ENCODE measurements around the gene ZFAND3. TPM values are rescaled to one million over a fixed set of nuclear protein-coding genes. Genes with fewer than 3 reads are reported as not detected.
A peak's percentile ranks its signal among the peaks of the same experiment; 100 is the strongest.

The ZFAND3 gene
- total RNA-seq, 1 donor from 2014 or later, result 21.2 TPM

GRCh38 chr6:38067263-38067980, 247.9 kb downstream of the ZFAND3 start:
- FAIRE-seq, result no peak
- DNase-seq (ENCODE audit: low spot score in 2 of 2), result no peak

DNA sequence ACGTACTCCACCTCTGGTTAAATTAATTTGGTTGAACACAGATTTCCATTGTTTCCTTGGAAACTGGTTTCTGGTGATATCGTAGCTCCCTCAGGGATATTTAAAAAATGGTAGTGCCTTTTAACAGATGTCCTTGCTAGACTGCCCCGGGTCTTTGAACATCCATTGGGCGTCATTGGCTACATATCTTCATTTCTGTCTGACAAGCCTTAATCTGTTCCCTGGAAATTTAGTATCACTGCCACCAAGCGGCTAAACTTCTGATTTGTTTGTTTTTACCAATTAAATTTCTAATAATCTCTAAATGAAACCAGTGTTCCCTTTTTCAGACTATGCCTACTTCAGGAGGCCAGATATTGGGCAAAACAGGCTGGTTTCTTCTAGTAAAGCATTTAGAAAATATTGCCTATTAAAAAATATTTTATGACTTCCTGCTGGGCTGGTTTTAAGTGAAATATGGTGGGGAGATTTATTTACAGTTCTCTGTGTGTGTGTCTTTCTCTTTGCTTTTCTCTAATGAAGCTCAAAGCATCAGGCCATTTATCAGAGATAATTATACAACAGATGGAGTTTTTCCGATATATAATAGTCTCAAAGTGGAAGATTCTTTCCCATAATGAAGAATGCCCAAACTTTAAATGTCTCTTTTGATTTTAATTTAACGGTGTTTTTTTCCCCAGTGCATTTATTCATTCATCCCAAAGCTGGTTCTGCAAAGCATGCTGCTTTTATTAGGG, 249.5 kb downstream of the ZFAND3 start:
- FAIRE-seq, result no peak
- DNase-seq (ENCODE audit: low spot score in 2 of 2), result no peak

DNA sequence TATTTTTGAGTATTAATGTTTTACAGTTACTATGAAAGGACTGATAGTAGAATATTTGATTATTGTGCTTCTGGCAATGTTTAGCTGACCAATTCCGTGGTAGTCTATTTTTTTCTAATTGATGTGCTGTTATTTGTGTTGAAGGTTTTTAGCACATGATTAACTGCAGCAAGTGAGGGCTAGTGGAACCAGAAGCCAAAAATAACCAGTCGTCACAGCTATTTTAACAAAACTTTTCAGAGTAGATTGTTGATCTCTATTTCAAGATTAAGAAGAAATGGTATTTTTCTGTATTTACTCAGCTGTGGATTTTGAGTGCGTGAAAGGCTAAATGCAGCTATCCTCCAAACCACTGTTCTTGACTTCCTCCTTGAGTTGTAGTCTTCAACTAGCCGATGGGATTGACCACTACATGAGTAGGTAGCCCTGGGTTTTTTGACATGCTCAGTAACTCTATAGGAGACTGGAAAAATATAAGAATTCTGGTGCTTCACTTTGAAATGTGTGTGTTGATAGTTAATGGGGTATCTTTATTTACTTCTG, 258.0 kb downstream of the ZFAND3 start:
- DNase-seq (ENCODE audit: low spot score in 2 of 2) (no peak), FAIRE-seq (no peak)

- FAIRE-seq (no peak), DNase-seq (ENCODE audit: low spot score in 2 of 2) (no peak)
Measured at GRCh38 chr6:38078671-38079070, 259.1 kb downstream of the ZFAND3 start.

GRCh38 chr6:38079107-38079506, 259.6 kb downstream of the ZFAND3 start:
- DNase-seq (ENCODE audit: low spot score in 2 of 2) (no peak), FAIRE-seq (no peak)

DNA sequence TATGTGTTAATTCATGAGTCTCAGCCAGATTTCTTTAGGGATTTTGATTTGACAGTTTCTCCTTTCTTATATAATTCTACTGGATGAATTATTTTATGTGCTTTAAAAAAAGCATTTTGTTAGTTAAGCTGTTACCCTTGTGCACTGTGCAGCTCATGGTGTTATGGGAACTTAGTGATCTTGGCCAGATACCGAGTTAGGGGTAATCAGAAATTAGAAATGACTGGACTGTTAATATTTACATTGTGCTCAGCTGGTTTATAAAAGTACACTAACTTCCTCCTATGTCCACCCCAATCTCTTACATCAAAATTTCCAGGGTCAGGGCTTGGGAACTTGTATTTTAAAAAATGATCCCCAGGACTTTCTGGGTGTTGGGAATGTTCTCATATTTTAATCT, 260.0 kb downstream of the ZFAND3 start:
- DNase-seq (ENCODE audit: low spot score in 2 of 2) (no peak), FAIRE-seq (no peak)

GRCh38 chr6:38080360-38080759, 260.8 kb downstream of the ZFAND3 start:
- FAIRE-seq (no peak), DNase-seq (ENCODE audit: low spot score in 2 of 2) (no peak)

GRCh38 chr6:38080889-38081288, 261.4 kb downstream of the ZFAND3 start:
- FAIRE-seq (no peak), DNase-seq (ENCODE audit: low spot score in 2 of 2) (no peak)

DNA sequence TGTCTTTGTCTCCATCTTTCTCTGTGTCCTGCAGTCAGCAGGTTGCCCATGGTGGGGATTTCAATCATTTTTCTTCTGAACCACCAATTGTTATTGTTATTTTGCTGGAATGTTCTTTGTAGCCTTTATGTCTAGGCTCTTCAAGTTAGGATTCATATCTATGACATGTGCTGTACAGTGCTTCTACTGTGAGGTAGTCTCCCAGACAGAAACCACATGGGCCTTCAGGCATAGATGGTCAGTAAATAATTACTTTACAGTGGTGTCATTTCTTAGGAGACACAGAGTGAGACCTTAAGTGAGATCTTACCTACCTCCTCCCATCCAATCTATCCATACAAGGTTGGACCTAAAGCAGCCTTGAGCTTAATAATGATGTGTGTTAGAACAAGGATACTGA, 265.5 kb downstream of the ZFAND3 start:
- no peak for FAIRE-seq
- DNase-seq (ENCODE audit: low spot score in 2 of 2), result no peak

GRCh38 chr6:38086346-38086745, 266.8 kb downstream of the ZFAND3 start:
- FAIRE-seq (no peak), DNase-seq (ENCODE audit: low spot score in 2 of 2) (no peak)

- DNase-seq (ENCODE audit: low spot score in 2 of 2) (no peak), FAIRE-seq (peak; percentile 42)
Measured at GRCh38 chr6:38088010-38088409, 268.5 kb downstream of the ZFAND3 start.

GRCh38 chr6:38088829-38089228, 269.3 kb downstream of the ZFAND3 start:
- no peak for FAIRE-seq
- no peak for DNase-seq (ENCODE audit: low spot score in 2 of 2)

- FAIRE-seq (no peak), DNase-seq (ENCODE audit: low spot score in 2 of 2) (no peak)
Measured at GRCh38 chr6:38091613-38092012, 272.1 kb downstream of the ZFAND3 start.

DNA sequence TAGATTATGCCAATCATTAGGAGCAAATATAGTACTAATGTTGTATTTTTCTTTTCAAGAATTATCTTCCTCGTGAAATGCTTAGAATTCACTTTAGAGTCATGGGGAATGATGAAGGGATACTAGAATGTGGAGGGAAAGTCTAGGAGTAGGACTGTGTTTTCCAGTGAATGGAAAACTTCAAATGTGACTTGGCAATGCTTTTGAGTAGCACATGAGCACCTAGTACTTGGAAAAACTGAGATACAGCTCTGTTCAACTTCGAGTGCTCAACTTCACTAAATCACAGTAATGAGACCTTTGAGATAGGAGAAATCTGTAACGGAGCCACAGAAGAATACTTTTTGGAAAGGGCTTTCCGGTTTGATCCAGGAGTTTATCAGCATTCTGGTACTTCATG, 272.9 kb downstream of the ZFAND3 start:
- no peak for FAIRE-seq
- no peak for DNase-seq (ENCODE audit: low spot score in 2 of 2)

DNA sequence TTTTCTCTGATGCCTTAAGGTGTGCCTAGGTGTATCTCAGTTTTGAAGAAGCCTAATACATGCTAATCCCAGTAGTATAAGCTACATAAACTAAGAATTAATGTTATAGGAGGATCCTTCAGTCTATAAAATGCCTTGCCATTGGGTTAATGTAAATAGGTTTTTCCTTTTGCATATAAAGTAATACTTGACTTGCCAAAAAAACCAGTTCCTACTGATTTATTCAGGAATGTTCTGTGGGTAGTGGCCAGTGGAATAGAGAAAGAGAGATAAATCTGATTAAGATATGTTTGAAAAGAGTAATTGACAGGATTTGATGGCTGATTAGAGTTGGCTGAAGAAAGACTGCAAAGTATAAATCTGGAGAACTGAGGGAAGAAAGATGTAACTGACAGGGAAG, 273.4 kb downstream of the ZFAND3 start:
- DNase-seq (ENCODE audit: low spot score in 2 of 2), result no peak
- FAIRE-seq, result no peak

- FAIRE-seq (no peak), DNase-seq (ENCODE audit: low spot score in 2 of 2) (no peak)
Measured at GRCh38 chr6:38095054-38095453, 275.5 kb downstream of the ZFAND3 start.

GRCh38 chr6:38099221-38099620, 279.7 kb downstream of the ZFAND3 start:
- FAIRE-seq (no peak), DNase-seq (ENCODE audit: low spot score in 2 of 2) (no peak)

- no peak for DNase-seq (ENCODE audit: low spot score in 2 of 2)
- no peak for FAIRE-seq
Measured at GRCh38 chr6:38100380-38100779, 280.9 kb downstream of the ZFAND3 start.

DNA sequence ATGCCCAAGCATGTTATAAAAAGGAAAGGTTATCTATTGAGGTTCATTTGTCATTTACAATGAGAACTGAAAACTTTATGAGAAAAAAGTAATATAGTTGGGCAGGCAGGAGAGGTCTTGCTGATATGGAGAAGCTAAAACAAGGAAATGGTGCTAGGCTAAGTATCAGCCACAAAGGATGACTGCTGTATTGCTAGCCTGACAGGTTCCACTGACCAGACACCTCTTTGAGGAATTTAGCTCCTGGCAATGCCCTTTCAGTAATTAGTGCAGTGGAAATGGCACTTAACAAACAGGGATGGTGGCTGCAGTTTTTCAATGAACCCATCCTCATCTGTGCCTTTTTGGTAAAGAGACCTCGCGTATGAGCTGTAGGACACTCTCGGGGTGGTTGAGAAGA, 284.4 kb downstream of the ZFAND3 start:
- no peak for DNase-seq (ENCODE audit: low spot score in 2 of 2)
- no peak for FAIRE-seq

- FAIRE-seq, result no peak
- no peak for DNase-seq (ENCODE audit: low spot score in 2 of 2)
Measured at GRCh38 chr6:38105066-38105465, 285.5 kb downstream of the ZFAND3 start.

DNA sequence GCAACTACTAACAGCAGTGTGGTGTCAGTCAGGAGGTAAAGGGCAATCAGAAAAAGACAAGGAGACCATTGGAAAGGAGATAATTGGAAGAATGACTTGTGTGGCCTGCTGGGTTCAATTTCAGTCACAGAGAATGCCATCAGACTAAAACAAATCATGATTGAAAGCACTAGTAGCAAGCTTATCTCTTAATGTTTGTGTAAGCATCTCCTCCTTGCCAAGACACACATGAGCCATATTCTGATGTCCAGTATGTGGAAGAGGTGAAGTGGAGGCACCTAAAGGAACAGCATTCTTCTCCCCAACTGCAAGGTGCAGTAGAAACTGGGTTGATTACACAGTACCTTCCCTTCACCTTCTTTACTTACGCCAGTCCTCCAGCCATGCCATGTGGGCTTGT, 287.5 kb downstream of the ZFAND3 start:
- FAIRE-seq (no peak), DNase-seq (ENCODE audit: low spot score in 2 of 2) (no peak)

DNA sequence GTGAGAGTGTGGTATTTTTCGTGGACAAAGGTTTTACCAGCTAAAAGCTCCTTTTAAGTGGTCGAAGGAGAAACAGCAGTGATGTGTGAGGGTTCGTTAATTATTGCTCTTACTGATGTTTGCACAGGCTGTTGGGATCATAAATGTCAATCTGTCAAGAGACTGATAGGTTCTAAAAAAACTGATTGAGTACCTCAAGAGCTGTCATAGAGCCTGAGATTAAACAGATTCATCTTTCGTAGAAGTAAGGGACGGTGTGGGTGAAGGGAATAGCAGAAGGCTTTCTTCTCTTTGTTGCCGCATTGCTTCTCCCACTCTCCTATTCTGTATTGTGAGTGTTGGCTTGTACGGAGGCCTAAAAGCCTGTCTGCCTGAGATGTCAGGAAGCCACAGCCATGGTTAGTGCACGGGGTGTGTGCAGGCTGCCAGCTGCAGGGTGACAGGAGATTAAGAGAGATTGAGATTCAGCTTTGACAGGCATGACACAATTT, 291.0 kb downstream of the ZFAND3 start:
- DNase-seq (ENCODE audit: low spot score in 2 of 2), result no peak

More for the DNA sequence above, 291.0 kb downstream of the ZFAND3 start:
- no peak for FAIRE-seq

Data from frontal cortex (tissue), 4 donors.